GM23338 (cell line): ENCODE results near the gene LPA. TPM values are rescaled to one million over a fixed set of nuclear protein-coding genes. Genes with fewer than 3 reads are reported as not detected.

Experiments used
- ATAC-seq: fragments of 200-7000 bp; cut with Tn5 transposase; 3 replicates; pipeline ENCODE4 v1.9.1; 2020
- DNase-seq: peaks from one replicate; pipeline ENCODE4 v3.0.0-alpha.2; 2015; ENCODE audit warnings: low spot score
- H2AFZ ChIP-seq: fragments of 200-600 bp; sonication (generic); 2 replicates; pipeline ENCODE4 v1.8.0; 2016; ENCODE audit warnings: antibody characterized with exemption, mild to moderate bottlenecking, moderate library complexity
- H3F3A ChIP-seq: fragments of 200-600 bp; sonication (generic); replicated peaks from 2 replicates; pipeline ENCODE4 v1.8.0; 2017; ENCODE audit warnings: antibody characterized with exemption, mixed run types, low read depth
- H3K27ac ChIP-seq: fragments of 200-600 bp; sonication (generic); 2 replicates; pipeline ENCODE4 v1.6.1; 2016; ENCODE audit warnings: low read depth
- H3K27me3 ChIP-seq: fragments of 200-600 bp; sonication (generic); 2 replicates; pipeline ENCODE4 v1.8.0; 2016; ENCODE audit warnings: mild to moderate bottlenecking, mixed run types, moderate library complexity; ENCODE audit not compliant: insufficient read depth
- H3K36me3 ChIP-seq: fragments of 200-600 bp; sonication (generic); 2 replicates; pipeline ENCODE4 v1.8.0; 2016; ENCODE audit warnings: mild to moderate bottlenecking; ENCODE audit not compliant: insufficient read depth
- H3K4me1 ChIP-seq: fragments of 200-600 bp; sonication (generic); 2 replicates; pipeline ENCODE4 v1.8.0; 2016; ENCODE audit warnings: mild to moderate bottlenecking, moderate library complexity; ENCODE audit not compliant: insufficient read depth
- H3K4me2 ChIP-seq: fragments of 200-600 bp; sonication (generic); 2 replicates; pipeline ENCODE4 v1.7.1; 2017; ENCODE audit warnings: mixed run types
- H3K4me3 ChIP-seq: fragments of 200-600 bp; sonication (generic); 2 replicates; pipeline ENCODE4 v1.6.1; 2016; ENCODE audit warnings: mixed run types
- H3K79me2 ChIP-seq: fragments of 200-600 bp; sonication (generic); replicated peaks from 2 replicates; pipeline ENCODE4 v1.8.0; 2017; ENCODE audit warnings: mild to moderate bottlenecking; ENCODE audit not compliant: insufficient read depth
- H3K9me2 ChIP-seq: fragments of 200-600 bp; sonication (generic); 2 replicates; pipeline ENCODE4 v1.8.0; 2017; ENCODE audit not compliant: insufficient read depth
- H4K20me1 ChIP-seq: fragments of 200-600 bp; sonication (generic); replicated peaks from 2 replicates; pipeline ENCODE4 v1.8.0; 2017; ENCODE audit warnings: mild to moderate bottlenecking; ENCODE audit not compliant: insufficient read depth
- H3K27ac Mint-ChIP-seq: 2 replicates; pipeline ENCODE4 v1.8.0; 2020; ENCODE audit warnings: inconsistent platforms, mild to moderate bottlenecking, moderate library complexity, mixed read lengths
- H3K27me3 Mint-ChIP-seq: 3 replicates; pipeline ENCODE4 v1.8.0; 2022; ENCODE audit warnings: low read depth, mild to moderate bottlenecking, moderate library complexity, mixed read lengths, inconsistent platforms; ENCODE audit not compliant: insufficient read depth, poor library complexity
- H3K36me3 Mint-ChIP-seq: 3 replicates; pipeline ENCODE4 v1.8.0; 2021; ENCODE audit warnings: low read depth, mild to moderate bottlenecking, inconsistent platforms, moderate library complexity, mixed read lengths
- H3K4me1 Mint-ChIP-seq: 3 replicates; pipeline ENCODE4 v1.8.0; 2020; ENCODE audit warnings: mild to moderate bottlenecking, inconsistent platforms, mixed read lengths
- H3K4me3 Mint-ChIP-seq: 3 replicates; pipeline ENCODE4 v1.8.0; 2021; ENCODE audit warnings: moderate library complexity, mild to moderate bottlenecking, inconsistent platforms, mixed read lengths
- H3K9me3 Mint-ChIP-seq: 3 replicates; pipeline ENCODE4 v1.8.0; 2020; ENCODE audit warnings: moderate library complexity, mild to moderate bottlenecking, inconsistent platforms, mixed read lengths
- CREB1 ChIP-seq: fragments of 250-450 bp; sonication (Bioruptor Pico); IDR thresholded peaks from 2 replicates; pipeline ENCODE4 v1.5.0; 2020; ENCODE audit warnings: low read depth, mild to moderate bottlenecking, moderate library complexity
- CTCF ChIP-seq, 2 experiments: fragments of 200-600 bp in 1 of 2; sonication (generic) in 1 of 2; conservative IDR thresholded peaks; 2 replicates each; pipeline versions ENCODE4 v1.5.1 to v1.6.1; 2016 to 2017; ENCODE audit warnings: antibody characterized with exemption in 2 of 2, low read depth in 2 of 2, mild to moderate bottlenecking in 2 of 2, moderate library complexity in 1 of 2
- ETS1 ChIP-seq: IDR thresholded peaks from 2 replicates; pipeline ENCODE4 v1.6.1; 2016; ENCODE audit warnings: antibody characterized with exemption
- EZH2 ChIP-seq: fragments of 200-600 bp; sonication (generic); IDR thresholded peaks from one replicate; pipeline ENCODE4 v1.8.0; 2017; ENCODE audit warnings: antibody characterized with exemption, mild to moderate bottlenecking, low read depth; ENCODE audit not compliant: unreplicated experiment
- EZH2phosphoT487 ChIP-seq: fragments of 200-600 bp; sonication (generic); IDR thresholded peaks from one replicate; pipeline ENCODE4 v1.8.1; 2018; ENCODE audit warnings: antibody characterized with exemption; ENCODE audit not compliant: unreplicated experiment
- JUNB ChIP-seq: IDR thresholded peaks from one replicate; pipeline ENCODE4 v1.6.1; 2016; ENCODE audit warnings: antibody characterized with exemption; ENCODE audit not compliant: unreplicated experiment
- NANOG ChIP-seq: IDR thresholded peaks from 2 replicates; pipeline ENCODE4 v1.6.1; 2016; ENCODE audit warnings: antibody characterized with exemption, borderline replicate concordance
- POLR2AphosphoS5 ChIP-seq: IDR thresholded peaks from 2 replicates; pipeline ENCODE4 v1.6.1; 2016; ENCODE audit warnings: antibody characterized with exemption, low read depth
- REST ChIP-seq: IDR thresholded peaks from one replicate; pipeline ENCODE4 v1.6.1; 2018; ENCODE audit warnings: antibody characterized with exemption; ENCODE audit not compliant: unreplicated experiment
- STAT1 ChIP-seq: IDR thresholded peaks from one replicate; pipeline ENCODE4 v1.6.1; 2016; ENCODE audit warnings: antibody characterized with exemption; ENCODE audit not compliant: unreplicated experiment
- ZNF114 ChIP-seq: fragments of 250-450 bp; sonication (Bioruptor Pico); IDR thresholded peaks from 2 replicates; pipeline ENCODE4 v1.5.0; 2020; ENCODE audit warnings: mild to moderate bottlenecking, moderate library complexity
- ZNF331 ChIP-seq: fragments of 250-450 bp; sonication (Bioruptor Pico); IDR thresholded peaks from 2 replicates; pipeline ENCODE4 v1.5.0; 2020; ENCODE audit warnings: low read depth, mild to moderate bottlenecking, moderate library complexity
- ZNF462 ChIP-seq: fragments of 250-450 bp; sonication (Bioruptor Pico); IDR thresholded peaks from 2 replicates; pipeline ENCODE4 v1.5.0; 2020; ENCODE audit warnings: mild to moderate bottlenecking, moderate library complexity
- polyA plus RNA-seq: library from polyadenylated mRNA; unstranded; fragments of >200 nt; fragmentation: Nextera tagmentation; extraction: Ambion mirVana; gene quantifications from 2 replicates; pipeline ENCODE4 v1.2.1, GENCODE V29; 2016
- total RNA-seq: library from RNA; depleted of rRNA; stranded (reverse); fragments of >200 nt; shearing (Covaris generic); gene quantifications from 2 replicates; pipeline ENCODE4 v1.2.3, GENCODE V29; 2014

The LPA gene
- total and polyA plus RNA-seq, 2 experiments from 2014 or later: 0.17 TPM; not detected in 1

GRCh38 chr6:160634706-160635105, 29.4 kb downstream of the LPA start:
- Mint-ChIP-seq H3K4me3 (no peak overlapping the region), H3K9me3 (no peaks in the 10 kb centered on the region), H3K36me3 (no peaks in the 10 kb centered on the region), H3K4me1 (no peaks in the 10 kb centered on the region), H3K27me3 (no peaks in the 10 kb centered on the region), H3K27ac (no peak overlapping the region)
- Histone ChIP-seq H3K4me2 (no peak overlapping the region), H3K79me2 (no peaks in the 10 kb centered on the region), H3K36me3 (no peaks in the 10 kb centered on the region), H3K4me3 (no peak overlapping the region), H3K9me2 (no peaks in the 10 kb centered on the region), H3K27me3 (no peaks in the 10 kb centered on the region), H3K4me1 (no peaks in the 10 kb centered on the region), H4K20me1 (no peaks in the 10 kb centered on the region), H3K27ac (no peak overlapping the region), H3F3A (no peaks in the 10 kb centered on the region), H2AFZ (no peak overlapping the region)
- ATAC-seq (no peak), DNase-seq (no peak)
- TF ChIP-seq EZH2phosphoT487: no peak
- TF ChIP-seq ZNF462 (CRISPR knock-in tag): no peak
- TF ChIP-seq EZH2: no peak
- no peak for TF ChIP-seq ETS1
- TF ChIP-seq CTCF (conservative IDR thresholded peaks at IDR 0.05; ENCODE audit: low read depth in 2 of 2): no peak
- TF ChIP-seq ZNF331 (CRISPR knock-in tag): no peak
- TF ChIP-seq ZNF114 (CRISPR knock-in tag): no peak
- TF ChIP-seq JUNB: no peak
- no peak for TF ChIP-seq POLR2AphosphoS5
- no peak for TF ChIP-seq CREB1 (CRISPR knock-in tag)
- no peak for TF ChIP-seq STAT1
- TF ChIP-seq NANOG: no peak
- no peak for TF ChIP-seq REST
